GM03348 (cell line): ENCODE data around the gene PSMB3.

Source experiments
- DNase-seq: peaks from one replicate; pipeline ENCODE4 v3.0.0; 2012; ENCODE audit warnings: low spot score

The PSMB3 gene

GRCh38 chr17:38752308-38753070, at the start of gene PSMB3:
Gene PSMB3, plus strand, starts transcription at chr17:38752741. Its CDS starts 86 bp downstream, at chr17:38752827.
- DNase-seq: peak; percentile 98

- no peak for DNase-seq
Observed at GRCh38 chr17:38702916-38703741, 49.4 kb upstream of the PSMB3 start.

- DNase-seq: peak; percentile 52
Observed at GRCh38 chr17:38703742-38704605, 48.6 kb upstream of the PSMB3 start.

- DNase-seq: peak; percentile 94
Observed at GRCh38 chr17:38704606-38705522, 47.7 kb upstream of the PSMB3 start, which contains the start of gene MLLT6. Gene MLLT6, plus strand, starts transcription at chr17:38705273. Its CDS starts 360 bp downstream, at chr17:38705633.

- DNase-seq: peak; percentile 57
Observed at GRCh38 chr17:38705523-38705802, 47.1 kb upstream of the PSMB3 start.

- DNase-seq: peak; percentile 68
Observed at GRCh38 chr17:38705803-38706504, 46.6 kb upstream of the PSMB3 start.

GRCh38 chr17:38706505-38707216, 45.9 kb upstream of the PSMB3 start:
- DNase-seq: peak; percentile 40

- no peak for DNase-seq
Observed at GRCh38 chr17:38707678-38708351, 44.7 kb upstream of the PSMB3 start.

GRCh38 chr17:38709104-38709820, 43.3 kb upstream of the PSMB3 start:
- no peak for DNase-seq

- no peak for DNase-seq
Observed at GRCh38 chr17:38709864-38710603, 42.5 kb upstream of the PSMB3 start.

GRCh38 chr17:38710604-38710962, 42.0 kb upstream of the PSMB3 start:
- no peak for DNase-seq

GRCh38 chr17:38710985-38711384, 41.6 kb upstream of the PSMB3 start:
- DNase-seq: no peak

GRCh38 chr17:38711792-38712571, 40.6 kb upstream of the PSMB3 start:
- DNase-seq: no peak

GRCh38 chr17:38712593-38712992, 39.9 kb upstream of the PSMB3 start:
- DNase-seq: no peak

GRCh38 chr17:38713456-38714075, 39.0 kb upstream of the PSMB3 start:
- DNase-seq: no peak

GRCh38 chr17:38715216-38715943, 37.2 kb upstream of the PSMB3 start:
- no peak for DNase-seq
